Astrocyte (in vitro differentiated cells and primary cell): ENCODE data around the gene MED22.

Experiments used
- CTCF ChIP-seq: IDR thresholded peaks from 2 replicates; pipeline ENCODE4 v1.5.1; 2011; ENCODE audit warnings: low read depth, mild to moderate bottlenecking, inconsistent platforms, low read length, moderate library complexity; ENCODE audit not compliant: insufficient read depth
- EZH2 ChIP-seq: IDR thresholded peaks from 2 replicates; pipeline ENCODE4 v1.6.1; 2012; ENCODE audit warnings: mild to moderate bottlenecking, low read length, inconsistent platforms; ENCODE audit not compliant: insufficient read depth

GRCh38 chr9:133396952-133397351 lies 49.0 kb upstream of the MED22 start:
- no peak for TF ChIP-seq CTCF
- no peak for TF ChIP-seq EZH2
